NCI-H460 (cell line): ENCODE measurements around the gene CLEC18C. TPM values are rescaled to one million over a fixed set of nuclear protein-coding genes. Genes with fewer than 3 reads are reported as not detected.
"Not testable (repeated sequence)": the region's sequence is repeated elsewhere in the genome, so short reads cannot be mapped to it uniquely, and the experiment has no call there.

Experiments used
- DNase-seq: peaks from one replicate; pipeline ENCODE4 v3.0.0-alpha.2; 2016; ENCODE audit warnings: low read depth; ENCODE audit errors: extremely low read depth
- total RNA-seq: library from RNA; depleted of rRNA; stranded (reverse); fragments of >200 nt; shearing (Covaris generic); gene quantifications from 2 replicates; pipeline ENCODE4 v1.2.3, GENCODE V29; 2014

The CLEC18C gene
- total RNA-seq, 1 experiment from 2014 or later = 0.30 TPM

DNA sequence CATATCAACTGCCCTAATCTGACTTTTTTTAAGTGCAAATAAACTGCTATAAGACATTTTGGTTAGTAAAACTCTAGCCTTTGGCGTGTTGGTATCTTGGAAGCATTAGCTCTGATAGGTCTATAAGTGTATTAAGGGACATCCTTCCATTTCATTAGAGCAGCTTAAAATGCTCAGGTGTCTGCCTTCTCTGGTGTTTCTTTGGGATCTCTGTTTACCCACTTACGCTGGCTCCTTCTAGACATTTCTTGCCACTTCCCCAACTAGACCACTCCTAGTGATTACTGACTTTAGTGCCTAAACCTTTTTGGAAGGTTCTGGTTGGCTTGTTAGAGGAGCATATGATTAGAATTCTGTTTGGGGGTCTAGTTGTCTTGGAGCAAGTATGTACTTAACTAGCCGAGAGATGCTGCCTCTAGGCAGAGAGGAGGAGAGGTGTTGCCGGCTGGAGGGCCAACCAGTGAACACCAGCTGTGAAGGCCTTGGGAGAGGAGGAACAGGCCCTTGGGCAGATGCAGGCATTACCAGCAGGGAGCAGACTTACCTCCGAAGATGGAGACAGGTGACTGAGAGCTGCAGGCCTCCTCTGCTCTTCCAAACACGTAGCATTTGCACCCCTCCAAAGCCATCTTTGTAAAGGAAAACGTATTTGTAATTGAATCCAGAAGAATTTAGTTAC lies 15.2 kb upstream of the CLEC18C start:
- DNase-seq = no peak

DNA sequence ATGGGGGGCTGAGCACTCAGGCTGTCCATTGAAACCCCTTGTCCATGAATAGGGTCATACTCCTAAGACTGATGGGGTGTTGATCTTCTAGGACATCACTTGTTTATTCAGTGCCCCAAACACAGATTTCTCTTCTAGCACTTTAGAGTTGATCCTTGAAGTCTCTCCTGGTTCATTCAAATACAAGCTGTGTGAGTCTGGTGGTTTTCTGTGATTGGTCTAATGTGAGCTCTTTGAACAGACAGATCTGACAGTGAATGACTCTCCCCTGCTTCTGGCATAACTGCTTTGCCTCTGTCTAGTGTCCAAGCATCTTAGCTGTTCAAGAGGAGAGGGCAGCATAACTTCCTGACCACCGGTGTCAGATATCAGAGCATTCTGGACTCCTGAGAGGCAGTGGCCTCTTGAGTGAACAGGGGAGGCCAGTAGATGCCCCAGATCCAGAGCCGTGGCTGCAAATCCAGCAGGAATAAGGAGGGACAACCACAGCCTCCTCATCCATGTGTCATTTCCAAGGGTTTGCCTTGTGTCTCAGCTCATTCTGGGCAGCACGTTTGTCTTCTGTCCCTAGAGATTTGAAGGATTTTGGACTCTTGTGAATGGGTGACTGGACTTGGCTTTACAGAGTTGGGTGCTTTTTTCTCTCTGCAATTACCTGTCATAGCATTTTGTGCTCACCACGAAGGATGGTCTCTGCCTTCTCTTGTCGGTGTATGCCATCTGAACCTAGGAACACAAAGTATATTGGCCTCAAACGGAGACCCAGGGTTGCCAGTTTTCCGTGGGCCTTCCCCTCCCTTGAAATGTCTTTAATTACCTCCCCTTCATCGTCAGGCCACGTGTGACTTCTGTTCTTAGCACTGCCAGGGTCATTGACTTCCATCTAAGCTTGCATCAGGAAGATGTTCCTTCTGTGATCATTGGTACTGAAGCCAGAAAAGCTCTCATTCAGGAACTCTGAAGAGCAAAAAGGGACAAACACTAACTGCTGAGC lies 13.9 kb upstream of the CLEC18C start:
- no peak for DNase-seq

- no peak for DNase-seq
Observed at GRCh38 chr16:70160388-70160787, 13.2 kb upstream of the CLEC18C start.

DNA sequence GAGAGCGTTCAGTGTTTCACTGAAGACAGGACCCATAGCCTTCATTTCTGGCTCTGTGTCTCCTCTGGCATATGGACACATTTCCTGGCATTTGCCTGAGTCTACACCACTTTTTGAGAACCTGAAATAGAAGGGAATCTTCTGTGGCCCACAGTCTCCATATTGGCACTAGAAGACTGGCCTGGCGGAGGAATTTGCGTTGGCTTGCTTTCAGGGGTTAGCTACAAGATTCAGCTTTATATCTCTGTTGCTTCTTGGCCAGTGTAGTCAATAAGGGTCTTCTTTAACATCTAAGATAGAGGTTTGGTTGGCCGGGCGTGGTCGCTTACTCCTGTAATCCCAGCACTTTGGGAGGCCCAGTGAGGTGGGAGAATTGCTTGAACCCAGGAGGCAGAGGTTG lies 12.8 kb upstream of the CLEC18C start:
- no peak for DNase-seq

- no peak for DNase-seq
Observed at GRCh38 chr16:70161350-70161749, 12.2 kb upstream of the CLEC18C start.

GRCh38 chr16:70162041-70162451 lies 11.5 kb upstream of the CLEC18C start:
- peak; percentile 36 for DNase-seq

GRCh38 chr16:70163596-70163995 lies 10.0 kb upstream of the CLEC18C start:
- no peak for DNase-seq

DNA sequence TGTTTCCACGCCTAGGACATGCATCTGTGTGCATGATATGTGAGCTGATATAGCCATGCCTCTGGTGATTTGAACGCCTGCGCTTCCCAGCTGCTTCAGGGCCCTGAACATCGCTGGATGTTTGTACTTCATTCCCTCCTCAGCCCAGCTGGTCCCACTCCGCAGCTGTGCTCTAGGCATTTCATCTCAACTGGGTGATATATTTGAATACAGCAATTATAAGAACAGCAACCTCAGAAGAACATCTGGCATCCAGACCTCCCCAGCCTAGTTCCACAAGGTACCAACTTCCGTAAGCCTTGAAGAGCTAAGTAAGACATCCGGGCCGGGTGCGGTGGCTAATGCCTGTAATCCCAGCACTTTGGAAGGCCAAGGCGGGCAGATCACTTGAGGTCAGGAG lies 6.9 kb upstream of the CLEC18C start:
- DNase-seq = not testable (repeated sequence)

GRCh38 chr16:70173916-70174315 lies 329 bp downstream of the CLEC18C start:
- not testable (repeated sequence) for DNase-seq

- not testable (repeated sequence) for DNase-seq
Observed at GRCh38 chr16:70174387-70174932, 873 bp downstream of the CLEC18C start.

DNA sequence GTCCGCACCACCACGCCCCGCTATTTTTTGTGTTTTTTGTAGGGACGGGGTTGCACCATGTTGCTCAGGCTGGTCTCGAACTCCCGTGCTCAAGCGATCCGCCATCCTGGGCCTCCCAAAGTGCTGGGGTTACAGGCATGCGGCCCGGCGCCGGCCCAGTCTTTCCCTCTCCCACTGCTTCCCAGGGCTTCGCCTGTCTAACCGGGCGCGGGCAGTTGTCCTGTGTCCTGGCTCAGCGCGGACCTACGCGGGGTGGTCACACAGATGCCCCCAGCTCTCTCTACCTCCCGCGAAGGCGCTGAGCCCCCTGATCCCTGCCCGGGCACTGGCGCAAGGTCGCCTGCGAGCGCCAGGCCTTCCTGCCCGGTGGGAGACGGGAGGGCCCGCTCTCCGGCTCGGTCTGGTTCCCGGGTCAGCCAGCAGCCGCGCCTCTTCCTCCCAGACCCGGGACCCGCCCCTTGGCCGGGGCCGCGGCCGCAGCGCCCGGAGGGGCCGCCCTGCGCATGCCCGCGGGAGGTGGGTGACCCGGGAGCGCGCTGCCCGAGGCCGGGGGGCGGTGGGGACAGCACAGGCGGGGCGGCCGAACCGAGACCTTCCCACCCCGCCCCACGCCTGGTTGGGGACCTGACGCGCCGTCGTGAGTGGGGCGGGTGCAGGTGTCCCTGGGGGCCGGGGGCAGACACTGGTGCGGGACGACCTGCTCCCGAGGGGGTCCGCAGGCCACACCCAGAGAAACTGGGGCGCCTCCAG lies 14.4 kb downstream of the CLEC18C start:
- DNase-seq = not testable (repeated sequence)

GRCh38 chr16:70188608-70188915 lies 15.0 kb downstream of the CLEC18C start:
- not testable (repeated sequence) for DNase-seq

- not testable (repeated sequence) for DNase-seq
Observed at GRCh38 chr16:70190574-70190973, 17.0 kb downstream of the CLEC18C start.

DNA sequence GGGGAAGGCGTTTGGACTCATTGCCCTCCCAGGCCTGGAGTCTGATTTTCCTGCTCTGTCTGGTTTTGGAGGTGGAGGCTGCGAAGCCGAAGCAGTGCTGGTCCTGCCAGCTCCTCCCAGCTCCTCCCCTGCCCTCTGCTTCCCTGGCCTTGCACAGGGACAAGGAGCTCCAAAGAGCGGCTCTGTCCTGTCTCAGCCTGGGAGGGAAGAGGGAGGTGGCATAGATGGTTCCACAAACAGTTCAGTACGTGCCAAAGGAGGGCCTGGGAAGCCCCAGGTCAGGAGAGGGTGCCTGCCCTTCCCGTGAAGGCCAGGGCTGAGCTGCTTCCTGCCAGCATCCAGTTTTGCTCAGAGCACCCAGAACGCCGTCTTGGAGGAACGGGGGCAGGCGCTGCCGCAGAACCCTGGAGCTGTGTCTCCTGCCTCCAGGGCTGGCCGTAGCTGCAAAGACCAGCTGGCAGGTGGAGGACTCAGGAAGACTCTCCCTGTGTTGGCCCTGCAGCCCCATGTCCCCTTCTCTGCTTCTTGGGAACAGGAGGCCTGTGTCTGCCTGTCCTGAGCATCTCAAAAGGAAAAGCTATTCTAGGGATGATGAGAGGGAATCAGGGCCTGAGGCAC lies 23.2 kb downstream of the CLEC18C start:
- DNase-seq = not testable (repeated sequence)

- not testable (repeated sequence) for DNase-seq
Observed at GRCh38 chr16:70197611-70198010, 24.0 kb downstream of the CLEC18C start.

DNA sequence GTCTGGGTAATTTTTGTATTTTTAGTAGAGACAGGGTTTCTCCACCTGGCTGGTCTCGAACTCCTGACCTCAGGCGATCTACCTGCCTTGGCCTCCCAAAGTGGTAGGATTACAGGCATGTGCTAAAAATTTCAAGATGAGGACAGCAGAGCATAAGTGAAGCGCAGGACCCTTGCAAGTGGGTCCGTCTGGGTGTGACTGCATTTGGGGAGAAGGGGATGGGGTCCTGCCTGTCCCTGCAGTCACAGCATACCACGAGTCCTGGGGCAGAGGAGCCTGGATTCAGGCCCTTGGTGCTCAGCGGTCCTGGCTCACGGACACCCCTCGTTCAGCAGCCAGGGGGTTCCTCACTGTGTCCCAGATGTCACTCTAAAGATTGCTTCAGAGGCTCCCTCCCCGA lies 24.6 kb downstream of the CLEC18C start:
- not testable (repeated sequence) for DNase-seq

- DNase-seq = not testable (repeated sequence)
Observed at GRCh38 chr16:70198666-70199065, 25.1 kb downstream of the CLEC18C start.

- not testable (repeated sequence) for DNase-seq
Observed at GRCh38 chr16:70199170-70199569, 25.6 kb downstream of the CLEC18C start.

- DNase-seq = not testable (repeated sequence)
Observed at GRCh38 chr16:70200063-70200462, 26.5 kb downstream of the CLEC18C start.

DNA sequence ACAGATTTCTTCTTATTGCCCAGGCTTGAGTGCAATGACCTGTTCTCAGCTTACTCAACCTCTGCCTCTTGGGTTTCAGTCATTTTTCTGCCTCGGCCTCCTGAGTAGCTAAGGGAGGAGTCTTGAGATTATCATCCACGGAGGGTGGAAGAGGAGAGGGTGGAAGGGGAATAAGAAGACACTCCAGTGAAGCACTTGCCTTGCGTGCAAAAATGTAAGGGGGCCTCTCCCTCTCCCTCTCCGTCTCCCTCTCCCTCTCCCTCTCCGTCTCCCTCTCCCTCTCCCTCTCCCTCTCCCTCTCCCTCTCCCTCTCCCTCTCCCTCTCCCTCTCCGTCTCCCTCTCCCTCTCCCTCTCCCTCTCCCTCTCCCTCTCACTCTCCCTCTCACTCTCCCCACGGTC lies 29.9 kb downstream of the CLEC18C start:
- not testable (repeated sequence) for DNase-seq
